ENCODE results near the gene MEGF8.

The MEGF8 gene

GRCh38 chr19:42427313-42427712 lies 101.9 kb downstream of the MEGF8 start, which contains the start of gene LIPE:
TSS of gene LIPE (minus strand) at chr19:42427388. CDS start at chr19:42427149, 239 bp downstream.
- no peak for FAIRE-seq
- TF ChIP-seq TAF1 (IDR thresholded peaks at IDR 0.05; ENCODE audit: borderline replicate concordance, low read depth, low read length) = no peak
- no peak for TF ChIP-seq POLR2AphosphoS5 (IDR thresholded peaks at IDR 0.05; ENCODE audit: low read depth, low read length)
- DNase-seq (ENCODE audit: insufficient read length) = no peak
